Fibroblast of peridontal ligament (primary cell): ENCODE data around the gene TSPAN10.
A peak's percentile ranks its signal among the peaks of the same experiment; 100 is the strongest.

Experiments
- DNase-seq: peaks from one replicate; pipeline ENCODE4 v3.0.0-alpha.2; 2010; ENCODE audit errors: extremely low read depth

Gene TSPAN10

DNA sequence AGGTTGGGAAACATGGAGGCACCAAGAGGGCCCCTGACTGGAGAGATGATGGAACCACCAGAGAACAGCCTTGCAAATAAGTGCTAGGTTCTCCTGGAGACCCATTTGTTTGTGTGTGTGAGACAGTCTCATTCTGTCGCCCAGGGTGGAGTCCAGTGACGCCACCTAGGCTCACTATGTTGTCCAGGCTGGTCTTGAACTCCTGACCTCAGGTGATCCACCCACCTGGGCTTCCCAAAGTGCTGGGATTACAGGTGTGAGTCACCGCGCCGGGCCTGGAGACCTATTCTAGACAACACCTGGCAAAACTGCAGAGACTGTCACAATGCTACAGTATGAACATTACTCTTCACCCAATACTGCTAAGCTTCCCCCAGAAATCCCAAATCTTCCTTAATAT is 1.6 kb upstream of the TSPAN10 start:
- no peak for DNase-seq

DNA sequence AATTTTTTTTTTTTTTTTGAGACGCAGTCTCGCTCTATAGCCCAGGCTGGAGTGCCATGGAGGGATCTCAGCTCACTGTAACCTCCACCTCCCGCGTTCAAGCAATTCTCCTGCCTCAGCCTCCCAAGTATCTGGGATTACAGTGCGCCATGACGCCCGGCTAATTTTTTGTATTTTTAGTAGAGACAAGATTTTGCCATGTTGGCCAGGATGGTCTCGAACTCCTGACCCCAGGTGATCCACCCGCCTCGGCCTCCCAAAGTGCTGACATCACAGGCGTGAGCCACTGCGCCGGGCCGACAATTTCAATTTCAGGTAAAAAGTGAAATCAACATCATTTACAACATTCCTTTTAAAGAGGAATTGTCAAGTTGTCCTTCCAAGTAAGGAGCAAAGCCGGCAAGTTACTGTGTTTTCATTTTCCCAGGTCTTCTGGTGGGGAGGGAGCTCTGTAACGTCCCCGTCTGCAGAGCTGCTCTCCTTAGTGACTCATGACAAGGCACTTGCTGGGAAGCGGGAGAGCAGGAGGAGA is 957 bp upstream of the TSPAN10 start:
- no peak for DNase-seq

DNA sequence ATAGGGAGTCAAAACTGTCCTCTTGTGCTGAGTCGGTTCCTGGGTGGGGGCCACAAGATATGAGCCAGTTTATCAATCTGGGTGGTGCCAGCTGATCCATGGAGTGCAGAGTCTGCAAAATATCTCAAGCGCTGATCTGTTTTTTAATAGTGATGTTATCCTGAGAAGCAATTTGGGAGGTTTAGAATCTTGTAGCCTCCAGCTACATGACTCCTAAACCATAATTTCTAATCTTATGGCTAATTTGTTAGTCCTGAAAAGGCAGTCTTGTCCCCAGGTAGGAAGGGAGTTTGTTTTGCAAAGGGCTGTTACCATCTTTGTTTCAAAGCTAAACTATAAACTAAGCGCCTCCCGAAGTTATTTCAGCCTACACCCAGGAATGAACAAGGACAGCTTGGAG is 1.7 kb downstream of the TSPAN10 start:
- no peak for DNase-seq

DNA sequence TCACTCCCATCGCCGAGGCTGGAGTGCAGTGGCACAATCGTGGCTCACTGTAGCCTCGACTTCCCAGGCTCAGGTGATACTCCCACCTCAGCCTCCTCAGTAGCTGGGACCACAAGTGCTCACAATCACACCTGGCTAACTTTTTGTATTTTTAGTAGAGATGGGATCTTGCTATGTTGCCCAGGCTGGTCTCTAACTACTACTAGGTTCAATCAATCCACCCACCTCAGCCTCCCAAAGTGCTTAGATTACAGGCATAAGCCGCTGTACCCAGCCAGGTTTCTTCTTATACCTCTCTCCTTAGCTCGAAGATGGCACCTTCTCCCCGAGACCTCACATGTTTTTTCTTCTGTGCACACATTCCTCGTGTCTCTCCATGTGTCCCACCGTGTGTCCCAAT is 3.0 kb downstream of the TSPAN10 start:
- no peak for DNase-seq

DNA sequence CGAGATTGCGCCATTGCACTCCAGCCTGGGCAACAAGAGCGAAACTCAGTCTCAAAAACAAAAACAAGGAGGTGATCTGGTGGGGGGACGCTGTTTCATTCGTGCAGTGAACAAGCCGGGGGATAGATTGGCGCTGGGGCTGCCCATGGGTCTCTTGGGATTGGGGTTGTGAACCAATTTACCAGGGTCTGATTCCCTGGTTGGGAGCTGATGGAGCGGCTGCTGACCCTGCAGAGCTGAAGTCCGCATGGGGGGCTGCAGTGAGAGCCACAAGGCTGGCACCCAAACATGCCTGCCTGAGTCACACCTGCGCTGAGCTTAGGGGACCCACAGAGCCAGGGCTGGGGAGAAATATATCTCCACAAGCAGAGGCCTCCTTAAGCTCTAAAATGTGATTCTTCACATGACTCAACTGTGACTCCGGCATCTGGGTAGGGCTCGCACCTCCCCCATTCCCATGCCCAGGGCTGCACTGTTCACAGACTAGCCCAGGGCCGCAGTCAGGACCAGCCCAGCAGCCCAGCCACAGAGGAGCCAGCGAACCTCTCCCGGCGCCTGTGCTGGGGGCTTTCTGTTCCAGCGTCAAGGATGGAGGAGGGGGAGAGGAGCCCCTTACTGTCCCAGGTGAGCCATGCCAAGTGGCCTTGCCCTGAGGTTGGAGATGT is 5.0 kb downstream of the TSPAN10 start:
- DNase-seq = peak; percentile 53

DNA sequence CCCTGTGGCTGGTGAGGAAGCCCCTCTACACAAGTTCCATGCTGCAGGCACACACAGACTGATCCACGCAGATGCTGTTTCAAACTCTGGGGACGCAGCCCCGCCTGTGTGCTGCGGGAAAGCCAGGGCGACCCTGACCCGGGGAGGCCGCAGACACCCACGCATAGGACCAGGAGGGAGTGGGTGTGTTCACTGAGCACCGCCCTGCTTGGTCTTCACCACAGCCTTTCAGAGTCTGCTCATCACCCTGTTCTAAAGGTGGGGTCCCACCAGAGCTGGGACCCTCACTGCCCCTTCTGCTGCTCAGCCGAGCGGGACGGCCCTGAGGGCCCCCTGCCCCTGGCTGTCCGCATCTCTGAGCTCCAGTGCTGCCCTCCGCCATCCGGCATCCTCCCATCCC is 7.5 kb downstream of the TSPAN10 start:
- DNase-seq = no peak

DNA sequence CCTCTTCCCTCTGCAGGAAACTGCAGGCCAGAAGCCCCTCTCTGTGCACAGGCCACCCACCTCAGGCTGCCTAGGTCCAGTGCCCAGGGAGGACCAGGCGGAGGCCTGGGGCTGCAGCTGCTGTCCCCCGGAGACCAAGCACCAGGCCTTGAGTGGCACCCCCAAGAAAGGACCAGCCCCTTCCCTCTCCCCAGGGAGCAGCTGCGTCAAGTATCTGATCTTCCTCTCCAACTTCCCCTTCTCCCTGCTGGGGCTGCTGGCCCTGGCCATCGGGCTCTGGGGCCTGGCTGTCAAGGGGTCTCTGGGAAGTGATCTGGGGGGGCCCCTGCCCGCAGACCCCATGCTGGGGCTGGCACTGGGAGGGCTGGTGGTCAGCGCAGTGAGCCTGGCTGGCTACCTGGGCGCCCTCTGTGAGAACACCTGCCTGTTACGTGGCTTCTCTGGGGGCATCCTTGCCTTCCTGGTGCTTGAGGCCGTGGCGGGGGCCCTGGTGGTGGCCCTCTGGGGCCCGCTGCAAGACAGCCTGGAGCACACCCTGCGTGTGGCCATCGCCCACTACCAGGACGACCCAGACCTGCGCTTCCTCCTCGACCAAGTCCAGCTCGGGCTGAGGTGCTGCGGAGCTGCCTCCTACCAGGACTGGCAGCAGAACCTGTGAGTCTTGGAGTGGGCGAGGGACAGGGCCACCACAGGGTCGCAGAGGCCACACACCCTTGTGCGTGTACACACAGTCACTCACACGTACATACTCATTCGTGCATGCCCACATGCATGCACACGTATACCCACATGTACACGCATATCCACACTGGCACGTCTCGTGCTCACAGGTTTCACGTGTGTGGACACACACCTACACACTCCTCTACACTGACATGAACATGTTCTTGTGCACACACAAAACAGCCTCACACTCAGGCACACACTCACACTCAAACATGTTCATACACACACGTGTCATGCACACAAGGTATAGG is 8.3 kb downstream of the TSPAN10 start:
- no peak for DNase-seq

DNA sequence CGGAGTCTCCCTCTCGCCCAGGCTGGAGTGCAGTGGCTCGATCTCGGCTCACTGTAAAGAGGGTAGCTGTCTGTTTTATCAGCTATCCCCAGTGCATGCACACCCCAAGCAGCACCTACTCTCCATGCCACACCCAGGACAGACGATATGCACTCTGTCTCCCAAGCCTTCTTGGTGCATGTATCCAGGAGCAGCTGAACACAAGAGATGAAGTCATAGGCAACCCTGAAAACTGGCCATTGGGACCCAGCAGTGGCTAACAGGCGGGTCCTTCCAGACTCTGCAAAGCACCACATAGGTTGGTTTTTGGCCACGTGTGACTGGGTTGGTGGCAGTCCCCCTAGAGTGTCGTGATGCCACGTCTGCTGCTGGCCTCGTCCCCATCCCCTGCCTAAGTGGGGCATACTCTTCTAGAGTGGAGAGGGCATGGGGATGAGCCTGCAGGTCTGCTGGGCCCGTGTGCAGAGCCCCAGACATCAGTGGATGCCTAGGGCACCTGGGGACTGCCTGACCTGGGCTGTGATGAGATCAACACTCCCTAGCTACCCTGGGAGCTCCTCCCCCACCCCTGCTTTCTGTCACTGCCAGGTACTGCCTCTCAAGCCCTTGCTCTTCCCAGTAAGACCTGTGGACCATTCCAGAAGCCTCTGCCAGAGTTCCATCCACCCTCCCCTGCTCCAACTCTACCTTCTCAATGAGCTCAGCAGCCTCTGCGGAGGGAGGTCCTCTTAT is 10.0 kb downstream of the TSPAN10 start:
- DNase-seq = no peak

DNA sequence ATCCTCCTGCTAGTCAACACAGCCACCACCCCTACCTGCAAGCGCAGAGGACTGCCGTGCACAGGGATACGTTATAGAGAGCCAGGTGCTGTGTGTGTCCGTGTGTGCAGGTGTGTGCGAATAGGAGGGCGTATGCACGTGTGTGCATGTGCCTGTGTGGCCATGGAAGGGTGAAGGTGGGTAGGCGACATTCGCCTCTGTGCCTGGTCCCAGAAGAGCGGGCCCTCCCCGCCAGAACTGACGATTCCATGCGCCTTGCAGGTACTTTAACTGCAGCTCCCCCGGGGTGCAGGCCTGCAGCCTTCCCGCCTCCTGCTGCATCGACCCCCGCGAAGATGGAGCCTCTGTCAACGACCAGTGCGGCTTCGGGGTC is 10.6 kb downstream of the TSPAN10 start:
- DNase-seq = no peak

DNA sequence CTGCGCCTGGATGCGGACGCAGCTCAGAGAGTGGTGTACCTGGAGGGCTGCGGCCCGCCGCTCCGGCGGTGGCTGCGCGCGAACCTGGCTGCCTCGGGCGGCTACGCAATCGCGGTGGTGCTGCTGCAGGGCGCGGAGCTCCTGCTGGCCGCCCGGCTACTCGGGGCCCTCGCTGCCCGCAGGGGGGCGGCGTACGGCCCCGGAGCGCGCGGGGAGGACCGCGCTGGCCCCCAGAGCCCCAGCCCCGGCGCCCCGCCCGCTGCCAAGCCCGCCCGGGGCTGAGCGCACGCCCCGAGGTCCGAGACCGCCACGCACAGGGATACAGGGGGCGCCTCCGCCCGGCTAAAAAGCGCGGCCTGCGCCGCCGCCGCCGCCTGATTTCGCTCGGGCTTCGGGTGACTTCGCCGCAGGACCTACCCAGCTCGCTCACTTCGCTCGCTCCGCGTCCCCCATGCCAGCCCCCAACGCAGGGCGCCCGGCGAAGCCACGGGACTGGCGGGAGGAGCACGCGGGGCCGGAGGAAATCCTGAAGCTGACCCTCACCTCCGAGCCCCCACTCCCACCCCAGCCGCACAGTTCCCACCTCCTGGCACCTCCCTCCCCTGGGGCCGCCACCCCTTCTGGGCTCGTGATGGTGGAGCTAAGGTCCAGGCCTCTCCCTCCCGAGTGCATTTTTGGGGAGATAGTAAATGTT is 11.2 kb downstream of the TSPAN10 start:
- DNase-seq = no peak

DNA sequence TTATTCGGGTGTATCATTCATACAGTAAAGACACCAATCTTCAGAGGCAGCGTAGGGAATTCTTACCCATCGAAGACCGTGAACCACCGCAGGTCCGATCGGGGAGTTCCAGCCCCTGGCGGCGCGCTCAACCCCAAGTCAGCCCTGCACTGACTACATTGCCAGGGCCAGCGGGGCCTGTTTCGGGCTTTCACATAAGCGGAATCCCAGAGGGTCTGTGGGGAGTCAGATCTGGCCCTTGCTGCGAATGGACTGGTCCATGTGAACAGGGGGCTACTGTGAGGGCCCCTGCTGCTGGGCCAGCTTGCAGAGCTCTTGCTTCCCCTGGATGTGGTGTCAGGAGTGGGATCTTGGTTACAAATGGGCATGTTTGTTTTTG is 11.7 kb downstream of the TSPAN10 start:
- no peak for DNase-seq

DNA sequence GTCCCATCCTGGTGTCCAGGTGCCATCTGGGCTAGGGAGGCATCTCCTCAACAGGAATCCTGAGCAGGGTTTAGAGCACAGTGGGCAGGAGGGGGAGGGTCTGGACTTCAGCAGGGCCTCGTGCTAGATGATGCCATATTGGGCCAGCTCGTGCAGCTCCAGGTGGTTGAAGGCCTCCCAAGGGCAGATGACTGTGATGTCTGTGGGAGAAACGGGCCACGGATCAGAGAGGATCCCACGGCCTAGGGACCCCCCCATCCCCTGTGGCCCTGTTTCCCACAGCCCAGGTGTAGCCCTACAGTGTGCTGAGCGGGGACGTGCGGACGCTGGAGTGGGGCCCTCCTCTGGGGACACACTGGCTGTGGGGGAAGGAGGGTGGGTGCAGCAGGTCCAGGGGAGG is 14.0 kb downstream of the TSPAN10 start:
- DNase-seq = no peak

DNA sequence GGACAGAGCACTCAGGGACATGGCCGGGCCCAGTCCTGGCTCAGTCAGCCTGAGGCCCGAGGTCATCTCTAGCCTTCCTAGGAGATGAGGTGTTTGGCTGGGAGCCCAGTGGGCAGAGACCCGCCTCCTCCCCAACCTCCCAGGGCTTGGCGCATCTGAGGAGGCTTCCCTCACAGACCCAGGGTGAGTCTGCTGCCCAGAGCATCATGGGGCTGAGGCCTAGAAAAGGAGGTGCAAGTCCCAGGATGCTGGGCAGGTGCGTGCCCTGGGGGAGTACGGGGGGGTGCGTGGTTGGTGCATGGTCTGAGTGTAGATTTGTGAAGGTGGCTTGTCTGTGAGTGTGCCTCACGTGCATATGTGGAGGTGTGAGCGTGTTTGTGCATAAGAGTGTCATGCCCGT is 14.7 kb downstream of the TSPAN10 start:
- DNase-seq = peak; percentile 83

DNA sequence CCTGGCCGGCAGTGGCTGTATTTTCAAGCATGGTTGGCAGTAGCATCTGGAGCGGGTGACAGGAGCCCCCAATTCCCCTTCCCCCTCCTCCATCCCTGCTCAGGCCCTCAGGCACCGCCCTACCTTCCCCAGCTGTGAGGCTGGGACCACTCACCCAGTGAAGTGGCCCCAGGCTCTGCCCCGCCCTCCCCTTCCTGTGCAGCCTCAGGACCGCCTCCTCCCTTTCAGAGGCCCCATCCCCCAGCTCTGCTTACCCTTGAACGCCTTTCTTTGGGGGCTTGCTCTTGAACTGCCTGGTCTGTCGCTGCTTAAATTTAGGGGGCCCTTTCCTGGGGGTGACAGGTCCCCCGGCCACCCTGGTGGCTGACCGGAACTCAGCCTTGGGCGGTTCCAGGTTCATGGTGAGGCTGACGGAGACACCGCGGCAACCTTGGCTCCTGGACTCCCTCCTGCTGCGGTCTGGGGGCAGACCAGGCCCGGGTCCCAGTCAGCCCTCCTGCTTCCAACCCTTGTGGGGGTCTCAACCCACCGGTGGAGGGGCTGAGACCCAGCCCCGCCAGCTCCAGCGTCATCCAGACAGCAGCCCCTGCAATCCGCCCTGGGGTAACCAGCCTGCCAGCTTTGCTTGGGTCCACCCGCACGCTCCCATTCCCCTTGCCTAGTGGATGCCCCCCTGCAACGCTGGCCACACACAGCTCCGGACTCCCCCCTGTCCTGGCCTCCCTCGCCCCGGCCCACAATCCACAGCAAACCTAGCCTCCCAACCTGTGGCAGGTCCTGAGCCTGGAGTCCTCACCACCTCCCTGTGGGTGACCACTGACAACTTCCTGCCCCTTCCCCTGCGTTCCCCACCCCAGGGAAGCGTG is 16.1 kb downstream of the TSPAN10 start:
- no peak for DNase-seq

DNA sequence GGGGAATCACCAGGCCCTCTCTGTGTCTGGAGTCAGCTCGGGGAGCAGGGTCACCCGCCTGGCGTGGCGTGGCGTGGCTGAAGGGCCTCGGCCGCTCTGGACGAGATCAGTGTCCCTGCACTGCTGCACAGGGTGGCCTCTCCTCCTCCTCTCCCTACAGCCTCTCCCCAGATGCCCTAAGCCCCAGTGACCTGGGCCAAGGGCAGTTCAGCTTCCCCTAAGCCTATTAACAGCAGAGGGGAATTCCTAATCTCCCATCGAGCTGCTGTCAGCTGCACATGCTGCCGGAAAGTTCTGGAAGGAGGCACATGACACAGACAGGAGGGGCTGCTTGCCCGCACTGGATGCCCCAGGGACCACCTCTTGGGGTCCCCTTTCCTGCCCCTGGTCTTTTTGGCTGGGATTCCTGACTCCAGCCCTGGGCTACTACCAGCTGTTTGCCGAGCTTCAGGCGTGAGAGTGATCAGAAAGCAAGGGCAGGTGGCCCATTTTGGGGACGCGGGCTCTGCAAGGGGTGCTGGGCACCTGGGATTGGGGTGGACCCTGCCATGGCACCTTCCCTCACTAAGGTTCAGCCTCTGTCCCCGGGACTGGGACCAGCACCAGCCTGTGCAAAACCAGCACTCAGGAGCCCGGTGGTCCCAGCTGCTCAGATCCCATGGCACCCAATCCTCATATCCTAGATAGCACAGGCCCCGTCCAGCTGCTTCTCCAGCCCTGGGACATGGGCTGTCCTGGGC is 18.6 kb downstream of the TSPAN10 start:
- no peak for DNase-seq

DNA sequence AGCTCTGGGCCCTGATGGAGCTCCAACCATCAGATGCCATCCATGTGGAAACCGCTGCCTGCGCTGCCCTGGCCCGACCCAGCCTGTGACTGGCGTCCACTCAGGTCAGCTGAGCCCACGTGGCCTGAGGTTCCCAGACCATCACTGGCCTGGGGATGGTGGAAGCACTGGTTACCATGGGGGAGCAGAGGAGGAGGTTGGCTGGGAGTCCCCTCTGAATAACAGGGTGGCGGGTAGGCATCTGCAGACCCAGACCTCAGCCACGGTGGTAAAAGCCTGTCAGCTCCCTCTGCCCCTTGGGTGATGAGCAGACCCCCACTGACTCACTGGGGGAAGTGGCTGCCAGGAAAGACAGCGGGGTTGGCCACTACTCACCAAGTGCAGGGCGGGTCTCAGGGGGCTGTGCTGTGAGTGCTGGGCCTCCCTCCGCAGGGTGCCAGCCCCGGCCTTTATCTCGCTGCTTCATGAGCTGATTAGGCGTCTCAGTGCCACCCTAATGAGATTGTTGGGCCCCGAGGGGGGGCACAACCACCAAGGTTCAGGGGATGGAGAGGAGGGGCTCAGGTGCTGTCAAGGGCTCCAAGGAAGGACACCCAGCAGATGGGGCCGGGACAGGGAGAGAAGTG is 19.2 kb downstream of the TSPAN10 start, which contains the start of gene PDE6G:
Gene PDE6G, minus strand, starts transcription at position 425 of the 626 bp plus-strand sequence. CDS start 3,237 bp downstream, outside the sequence.
- no peak for DNase-seq

DNA sequence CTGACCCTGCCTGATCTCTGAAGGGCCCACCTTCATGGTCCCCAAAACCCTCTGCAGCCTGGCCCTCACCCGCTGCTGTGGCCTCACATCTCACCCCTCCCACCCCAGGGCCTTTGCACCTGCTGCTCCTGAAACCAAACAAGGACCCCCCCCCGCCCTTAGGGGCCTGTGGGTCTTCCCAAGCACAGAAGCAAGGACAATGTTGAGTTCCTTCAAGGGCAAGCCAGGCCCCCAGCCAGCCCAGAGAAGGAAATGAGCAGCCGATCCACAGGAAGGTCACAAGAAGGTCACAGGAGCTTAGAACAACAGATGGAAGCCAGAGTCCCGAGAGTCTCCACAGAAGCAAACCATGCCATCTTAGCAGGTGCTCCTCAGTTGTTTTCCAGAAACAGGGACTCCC is 19.8 kb downstream of the TSPAN10 start:
- no peak for DNase-seq

DNA sequence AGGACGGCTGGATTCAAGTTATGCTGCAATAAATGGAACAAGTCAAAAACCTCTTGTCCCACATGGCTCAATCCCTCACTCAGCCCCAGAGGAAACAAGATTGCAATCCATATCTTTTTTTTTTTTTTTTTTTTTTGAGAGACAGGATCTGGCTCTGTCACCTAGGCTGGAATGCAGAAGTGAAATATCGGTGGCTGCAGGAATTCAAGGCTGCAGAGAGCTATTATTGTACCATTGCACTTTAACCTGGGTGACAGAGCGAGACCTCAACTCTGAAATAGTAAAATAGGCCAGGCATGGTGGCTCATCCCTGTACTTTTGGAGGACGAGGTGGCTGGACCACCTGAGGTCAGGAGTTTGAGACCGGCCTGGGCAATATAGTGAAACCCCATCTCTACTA is 22.0 kb downstream of the TSPAN10 start:
- DNase-seq = no peak

DNA sequence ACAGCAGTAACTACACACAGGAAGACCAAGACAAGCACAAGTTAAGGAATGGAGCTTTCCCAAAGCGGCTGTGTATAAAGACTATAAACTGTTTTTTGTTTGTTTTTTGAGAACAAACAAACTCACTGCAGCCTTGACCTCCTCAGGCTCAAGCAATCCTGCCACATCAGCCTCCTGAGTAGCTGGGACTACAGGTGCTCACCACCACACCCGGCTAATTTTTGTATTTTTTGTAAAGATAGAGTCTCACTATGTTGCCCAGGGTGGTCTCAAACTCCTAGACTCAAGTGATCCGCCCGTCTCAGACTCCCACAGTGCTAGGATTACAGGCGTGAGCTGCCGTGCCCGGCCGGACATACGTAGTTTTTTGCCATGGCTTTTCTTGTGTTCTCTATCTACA is 23.4 kb downstream of the TSPAN10 start:
- no peak for DNase-seq
